ENCODE measurements around the gene IRF2BP2.

The IRF2BP2 gene

DNA sequence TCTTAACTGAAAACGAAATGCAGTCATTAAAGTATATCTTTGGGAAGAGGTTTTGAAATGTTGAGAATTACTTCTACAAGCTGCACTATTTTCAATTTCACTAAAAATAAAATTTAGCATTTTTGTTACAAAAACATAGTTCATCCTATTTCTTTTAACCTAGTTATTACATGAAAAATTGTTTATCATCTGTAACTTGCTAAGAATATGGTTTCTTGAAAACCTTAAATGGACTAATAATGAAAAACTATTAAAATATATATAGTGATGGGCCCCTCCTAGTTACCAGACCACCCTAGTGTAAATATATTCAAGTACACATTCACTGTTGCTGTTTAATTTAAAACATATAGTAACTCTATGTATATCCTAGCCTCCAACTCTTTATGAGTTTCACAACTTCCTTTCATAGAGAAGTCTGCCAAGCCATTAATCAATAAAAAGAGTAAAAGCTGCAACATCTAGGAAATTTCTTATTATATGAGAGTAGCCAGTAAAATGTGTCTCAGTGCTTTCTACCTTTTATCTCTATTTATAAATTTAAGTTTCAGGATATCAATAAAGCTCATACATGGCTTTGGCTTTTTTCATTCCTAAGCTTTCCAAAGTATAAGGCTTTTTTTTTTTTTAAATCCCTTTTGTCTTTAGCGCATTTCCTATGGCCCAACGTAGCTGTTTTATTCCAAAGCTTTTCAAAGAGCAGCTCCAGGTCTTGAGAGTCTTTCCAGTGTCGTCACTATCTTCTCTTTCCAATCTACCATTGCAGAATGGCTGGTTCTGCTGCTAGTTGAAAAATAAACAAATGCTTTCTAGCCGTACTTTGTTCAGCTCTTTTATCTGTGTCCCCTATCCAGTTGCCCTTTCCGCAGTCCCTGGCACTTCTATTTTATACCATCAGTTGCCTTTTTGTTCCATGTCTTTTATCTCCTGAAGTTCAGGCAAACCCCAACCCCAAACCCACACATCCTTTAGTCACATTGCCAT, 6.5 kb downstream of the IRF2BP2 start (continued):
- TF ChIP-seq, protein P1, sequence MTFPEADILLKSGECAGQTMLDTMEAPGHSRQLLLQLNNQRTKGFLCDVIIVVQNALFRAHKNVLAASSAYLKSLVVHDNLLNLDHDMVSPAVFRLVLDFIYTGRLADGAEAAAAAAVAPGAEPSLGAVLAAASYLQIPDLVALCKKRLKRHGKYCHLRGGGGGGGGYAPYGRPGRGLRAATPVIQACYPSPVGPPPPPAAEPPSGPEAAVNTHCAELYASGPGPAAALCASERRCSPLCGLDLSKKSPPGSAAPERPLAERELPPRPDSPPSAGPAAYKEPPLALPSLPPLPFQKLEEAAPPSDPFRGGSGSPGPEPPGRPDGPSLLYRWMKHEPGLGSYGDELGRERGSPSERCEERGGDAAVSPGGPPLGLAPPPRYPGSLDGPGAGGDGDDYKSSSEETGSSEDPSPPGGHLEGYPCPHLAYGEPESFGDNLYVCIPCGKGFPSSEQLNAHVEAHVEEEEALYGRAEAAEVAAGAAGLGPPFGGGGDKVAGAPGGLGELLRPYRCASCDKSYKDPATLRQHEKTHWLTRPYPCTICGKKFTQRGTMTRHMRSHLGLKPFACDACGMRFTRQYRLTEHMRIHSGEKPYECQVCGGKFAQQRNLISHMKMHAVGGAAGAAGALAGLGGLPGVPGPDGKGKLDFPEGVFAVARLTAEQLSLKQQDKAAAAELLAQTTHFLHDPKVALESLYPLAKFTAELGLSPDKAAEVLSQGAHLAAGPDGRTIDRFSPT (tag by site-specific recombination; IDR thresholded peaks at IDR 0.05), result no peak
- no peak for TF ChIP-seq ZNF843 (tag by site-specific recombination; IDR thresholded peaks at IDR 0.05)
- TF ChIP-seq ZBTB48 (tag by site-specific recombination; IDR thresholded peaks at IDR 0.05), result peak; percentile 85
- TF ChIP-seq ZNF37A (tag by site-specific recombination; IDR thresholded peaks at IDR 0.05), result no peak
- TF ChIP-seq ZFP3 (tag by site-specific recombination; IDR thresholded peaks at IDR 0.05; ENCODE audit: low read depth), result no peak
- TF ChIP-seq ZNF214 (tag by site-specific recombination; IDR thresholded peaks at IDR 0.05; ENCODE audit: borderline replicate concordance), result no peak
- no peak for TF ChIP-seq ZNF426 (tag by site-specific recombination; IDR thresholded peaks at IDR 0.05)
- TF ChIP-seq ZNF221 (tag by site-specific recombination; IDR thresholded peaks at IDR 0.05; ENCODE audit: borderline replicate concordance), result no peak
- TF ChIP-seq, protein P2, sequence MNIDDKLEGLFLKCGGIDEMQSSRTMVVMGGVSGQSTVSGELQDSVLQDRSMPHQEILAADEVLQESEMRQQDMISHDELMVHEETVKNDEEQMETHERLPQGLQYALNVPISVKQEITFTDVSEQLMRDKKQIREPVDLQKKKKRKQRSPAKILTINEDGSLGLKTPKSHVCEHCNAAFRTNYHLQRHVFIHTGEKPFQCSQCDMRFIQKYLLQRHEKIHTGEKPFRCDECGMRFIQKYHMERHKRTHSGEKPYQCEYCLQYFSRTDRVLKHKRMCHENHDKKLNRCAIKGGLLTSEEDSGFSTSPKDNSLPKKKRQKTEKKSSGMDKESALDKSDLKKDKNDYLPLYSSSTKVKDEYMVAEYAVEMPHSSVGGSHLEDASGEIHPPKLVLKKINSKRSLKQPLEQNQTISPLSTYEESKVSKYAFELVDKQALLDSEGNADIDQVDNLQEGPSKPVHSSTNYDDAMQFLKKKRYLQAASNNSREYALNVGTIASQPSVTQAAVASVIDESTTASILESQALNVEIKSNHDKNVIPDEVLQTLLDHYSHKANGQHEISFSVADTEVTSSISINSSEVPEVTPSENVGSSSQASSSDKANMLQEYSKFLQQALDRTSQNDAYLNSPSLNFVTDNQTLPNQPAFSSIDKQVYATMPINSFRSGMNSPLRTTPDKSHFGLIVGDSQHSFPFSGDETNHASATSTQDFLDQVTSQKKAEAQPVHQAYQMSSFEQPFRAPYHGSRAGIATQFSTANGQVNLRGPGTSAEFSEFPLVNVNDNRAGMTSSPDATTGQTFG (tag by site-specific recombination; IDR thresholded peaks at IDR 0.05; ENCODE audit: borderline replicate concordance), result no peak
- TF ChIP-seq ZNF510 (tag by site-specific recombination; IDR thresholded peaks at IDR 0.05; ENCODE audit: insufficient replicate concordance), result no peak
- peak; percentile 93 for TF ChIP-seq ZNF600 (tag by site-specific recombination; IDR thresholded peaks at IDR 0.05)
- TF ChIP-seq ZEB2 (tag by site-specific recombination; IDR thresholded peaks at IDR 0.05), result peak; percentile 43; the same call in 1 of the 2 replicates
- peak; percentile 76 for TF ChIP-seq MZF1 (tag by site-specific recombination; IDR thresholded peaks at IDR 0.05; ENCODE audit: borderline replicate concordance)
- TF ChIP-seq ZNF354C (tag by site-specific recombination; IDR thresholded peaks at IDR 0.05; ENCODE audit: borderline replicate concordance, low read depth), result no peak
- 0 out of 2 replicates have a peak, but pooled peaks have one; percentile 12 for TF ChIP-seq ZNF558 (tag by site-specific recombination; IDR thresholded peaks at IDR 0.05)
- TF ChIP-seq ZSCAN23 (tag by site-specific recombination; IDR thresholded peaks at IDR 0.05), result no peak
- TF ChIP-seq BCL11A (tag by site-specific recombination; IDR thresholded peaks at IDR 0.05; ENCODE audit: low read depth), result peak; percentile 50; the same call in 1 of the 2 replicates
- no peak for TF ChIP-seq ZNF571 (tag by site-specific recombination; IDR thresholded peaks at IDR 0.05)
- TF ChIP-seq ZNF112 (tag by site-specific recombination; IDR thresholded peaks at IDR 0.05), result no peak
- peak; percentile 73 for TF ChIP-seq IKZF3 (tag by site-specific recombination; IDR thresholded peaks at IDR 0.05)
- no peak for TF ChIP-seq ZNF473 (tag by site-specific recombination; IDR thresholded peaks at IDR 0.05)
- no peak for TF ChIP-seq ZNF155 (tag by site-specific recombination; IDR thresholded peaks at IDR 0.05)
- no peak for TF ChIP-seq GLIS2 (tag by site-specific recombination; IDR thresholded peaks at IDR 0.05)
- TF ChIP-seq ZNF146 (tag by site-specific recombination; IDR thresholded peaks at IDR 0.05), result no peak
- 0 out of 2 replicates have a peak, but pooled peaks have one; percentile 57 for TF ChIP-seq ZNF2 (tag by site-specific recombination; IDR thresholded peaks at IDR 0.05)
- TF ChIP-seq ZNF121 (tag by site-specific recombination; IDR thresholded peaks at IDR 0.05), result no peak
- peak; percentile 52; the same call in 1 of the 2 replicates for TF ChIP-seq ZBTB21 (tag by site-specific recombination; IDR thresholded peaks at IDR 0.05)
- TF ChIP-seq ZNF626 (tag by site-specific recombination; IDR thresholded peaks at IDR 0.05), result no peak
- TF ChIP-seq ZNF514 (tag by site-specific recombination; IDR thresholded peaks at IDR 0.05), result no peak
- TF ChIP-seq ZNF530 (tag by site-specific recombination; IDR thresholded peaks at IDR 0.05; ENCODE audit: low read depth), result no peak
- peak; percentile 100 for TF ChIP-seq FEZF1 (tag by site-specific recombination; IDR thresholded peaks at IDR 0.05)
- peak; percentile 62 for TF ChIP-seq ZNF366 (tag by site-specific recombination; conservative IDR thresholded peaks at IDR 0.05)
- no peak for TF ChIP-seq KLF7 (tag by site-specific recombination; IDR thresholded peaks at IDR 0.05; ENCODE audit: borderline replicate concordance)
- 0 out of 2 replicates have a peak, but pooled peaks have one; percentile 21 for TF ChIP-seq ZBTB8A (tag by site-specific recombination; IDR thresholded peaks at IDR 0.05)
- TF ChIP-seq ZNF658 (tag by site-specific recombination; IDR thresholded peaks at IDR 0.05), result no peak
- TF ChIP-seq ZNF223 (tag by site-specific recombination; IDR thresholded peaks at IDR 0.05), result no peak
- TF ChIP-seq ZSCAN16 (tag by site-specific recombination; IDR thresholded peaks at IDR 0.05), result no peak

Data from HEK293 (cell line).